ENCODE results near the gene DGKZ. TPM values are rescaled to one million over a fixed set of nuclear protein-coding genes. Genes with fewer than 3 reads are reported as not detected.

The DGKZ gene
- total RNA-seq, 1 donor from 2014 or later: 69.6 TPM

GRCh38 chr11:46304605-46305179, 42.6 kb upstream of the DGKZ start:
- no peak for DNase-seq (ENCODE audit: low read depth)
- no peak for TF ChIP-seq CTCF (IDR thresholded peaks at IDR 0.05; ENCODE audit: insufficient read depth, low read length, poor library complexity, severe bottlenecking)
- Histone ChIP-seq H3K4me3 (ENCODE audit: low read depth, low read length) (no peak overlapping the region), H3K27me3 (ENCODE audit: control insufficient read depth, insufficient read depth, low read length) (no peaks in the 10 kb centered on the region), H3K36me3 (ENCODE audit: control insufficient read depth, insufficient read depth, low read length) (no peaks in the 10 kb centered on the region)

- no peaks in the 10 kb centered on the region for H3K27me3 ChIP-seq (ENCODE audit: control insufficient read depth, insufficient read depth, low read length)
- no peak overlapping the region for H3K4me3 ChIP-seq (ENCODE audit: low read depth, low read length)
- DNase-seq (ENCODE audit: low read depth): no peak
- no peak for TF ChIP-seq CTCF (IDR thresholded peaks at IDR 0.05; ENCODE audit: insufficient read depth, low read length, poor library complexity, severe bottlenecking)
- no peaks in the 10 kb centered on the region for H3K36me3 ChIP-seq (ENCODE audit: control insufficient read depth, insufficient read depth, low read length)
These were observed 42.0 kb upstream of the DGKZ start for GRCh38 chr11:46305295-46305694.

GRCh38 chr11:46306296-46306853, 40.9 kb upstream of the DGKZ start:
- no peaks in the 10 kb centered on the region for H3K36me3 ChIP-seq (ENCODE audit: control insufficient read depth, insufficient read depth, low read length)
- H3K27me3 ChIP-seq (ENCODE audit: control insufficient read depth, insufficient read depth, low read length): no peaks in the 10 kb centered on the region
- no peak for DNase-seq (ENCODE audit: low read depth)
- TF ChIP-seq CTCF (IDR thresholded peaks at IDR 0.05; ENCODE audit: insufficient read depth, low read length, poor library complexity, severe bottlenecking): no peak
- no peak overlapping the region for H3K4me3 ChIP-seq (ENCODE audit: low read depth, low read length)

- no peaks in the 10 kb centered on the region for H3K36me3 ChIP-seq (ENCODE audit: control insufficient read depth, insufficient read depth, low read length)
- no peaks in the 10 kb centered on the region for H3K27me3 ChIP-seq (ENCODE audit: control insufficient read depth, insufficient read depth, low read length)
- H3K4me3 ChIP-seq (ENCODE audit: low read depth, low read length): no peak overlapping the region
- no peak for DNase-seq (ENCODE audit: low read depth)
- no peak for TF ChIP-seq CTCF (IDR thresholded peaks at IDR 0.05; ENCODE audit: insufficient read depth, low read length, poor library complexity, severe bottlenecking)
These were observed 39.9 kb upstream of the DGKZ start for GRCh38 chr11:46307369-46307768.

GRCh38 chr11:46307785-46308341, 39.4 kb upstream of the DGKZ start:
- TF ChIP-seq CTCF (IDR thresholded peaks at IDR 0.05; ENCODE audit: insufficient read depth, low read length, poor library complexity, severe bottlenecking): no peak
- DNase-seq (ENCODE audit: low read depth): no peak
- Histone ChIP-seq H3K36me3 (ENCODE audit: control insufficient read depth, insufficient read depth, low read length) (no peaks in the 10 kb centered on the region), H3K4me3 (ENCODE audit: low read depth, low read length) (no peak overlapping the region), H3K27me3 (ENCODE audit: control insufficient read depth, insufficient read depth, low read length) (no peaks in the 10 kb centered on the region)
